Measurements from ENCODE around the gene SLC38A10.
A peak's percentile ranks its signal among the peaks of the same experiment; 100 is the strongest.
"Not testable (repeated sequence)": the region's sequence is repeated elsewhere in the genome, so short reads cannot be mapped to it uniquely, and the experiment has no call there.

Gene SLC38A10

GRCh38 chr17:81314398-81315081 lies 19.4 kb upstream of the SLC38A10 start:
- no peak for DNase-seq
- intact Hi-C loops (cut with DNase I): no loop called here

GRCh38 chr17:81313776-81314397 lies 18.8 kb upstream of the SLC38A10 start:
- DNase-seq: no peak
- intact Hi-C loops (cut with DNase I): no loop called here

DNA sequence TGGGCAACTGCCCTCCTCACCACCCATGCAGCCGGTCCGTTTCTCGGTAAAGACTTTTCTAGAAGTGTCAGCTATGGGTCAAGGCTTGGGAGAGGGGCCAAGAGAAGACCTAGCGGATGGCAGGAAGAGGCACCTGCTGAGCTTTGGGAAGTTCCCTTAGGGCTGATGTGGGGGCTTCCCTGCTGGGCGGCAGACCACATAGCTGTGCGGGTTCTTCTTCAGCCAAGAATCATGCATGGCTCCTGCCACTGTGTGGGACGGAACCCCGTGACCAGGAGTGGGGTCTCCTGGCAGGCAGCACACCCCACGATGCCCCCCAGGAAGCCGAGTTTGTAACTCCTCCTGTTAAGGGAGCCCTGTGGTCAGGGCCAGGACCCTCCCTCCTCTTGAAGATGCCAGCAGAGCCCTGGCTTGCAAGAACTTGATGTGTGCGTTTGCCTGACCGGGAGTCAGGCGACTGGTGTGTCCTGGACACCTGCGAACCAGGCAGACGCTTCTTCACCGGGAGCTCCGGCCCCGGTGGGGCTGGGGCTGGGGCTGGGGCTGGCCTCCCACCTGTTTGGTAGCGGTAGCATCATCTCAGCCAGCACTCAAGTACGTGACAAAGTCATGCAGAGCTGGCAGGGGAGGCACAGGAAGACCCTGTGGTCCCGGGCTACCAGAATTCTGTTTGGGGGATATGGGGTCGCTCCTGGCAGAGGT lies 17.7 kb upstream of the SLC38A10 start:
- intact Hi-C loops (cut with DNase I): no loop called here
- DNase-seq: no peak

DNA sequence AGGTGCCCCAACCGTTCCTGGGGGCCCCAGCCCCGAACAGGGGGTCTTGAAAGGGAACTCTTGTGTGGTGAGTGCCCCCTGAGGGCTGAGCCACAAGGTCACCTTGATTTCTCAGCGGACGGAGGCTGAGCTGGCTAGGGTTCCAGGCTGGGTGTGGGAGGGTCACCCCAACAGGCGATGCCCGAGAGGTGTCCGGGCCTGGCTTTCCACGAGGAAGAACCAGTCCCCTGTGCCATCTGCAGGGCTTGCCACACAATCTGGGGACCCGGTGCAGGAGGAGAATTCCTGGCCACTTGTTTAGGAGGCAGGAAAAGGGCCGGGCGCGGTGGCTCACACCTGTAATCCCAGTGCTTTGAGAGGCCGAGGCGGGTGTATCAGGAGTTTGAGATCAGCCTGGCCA lies 16.8 kb upstream of the SLC38A10 start:
- no peak for DNase-seq
- intact Hi-C loops (cut with DNase I): no loop called here

GRCh38 chr17:81310949-81311550 lies 15.9 kb upstream of the SLC38A10 start:
- intact Hi-C loops (cut with DNase I): no loop called here
- no peak for DNase-seq

- no peak for DNase-seq
- intact Hi-C loops (cut with DNase I): no loop called here
Measured at GRCh38 chr17:81309859-81310839, 15.0 kb upstream of the SLC38A10 start.

DNA sequence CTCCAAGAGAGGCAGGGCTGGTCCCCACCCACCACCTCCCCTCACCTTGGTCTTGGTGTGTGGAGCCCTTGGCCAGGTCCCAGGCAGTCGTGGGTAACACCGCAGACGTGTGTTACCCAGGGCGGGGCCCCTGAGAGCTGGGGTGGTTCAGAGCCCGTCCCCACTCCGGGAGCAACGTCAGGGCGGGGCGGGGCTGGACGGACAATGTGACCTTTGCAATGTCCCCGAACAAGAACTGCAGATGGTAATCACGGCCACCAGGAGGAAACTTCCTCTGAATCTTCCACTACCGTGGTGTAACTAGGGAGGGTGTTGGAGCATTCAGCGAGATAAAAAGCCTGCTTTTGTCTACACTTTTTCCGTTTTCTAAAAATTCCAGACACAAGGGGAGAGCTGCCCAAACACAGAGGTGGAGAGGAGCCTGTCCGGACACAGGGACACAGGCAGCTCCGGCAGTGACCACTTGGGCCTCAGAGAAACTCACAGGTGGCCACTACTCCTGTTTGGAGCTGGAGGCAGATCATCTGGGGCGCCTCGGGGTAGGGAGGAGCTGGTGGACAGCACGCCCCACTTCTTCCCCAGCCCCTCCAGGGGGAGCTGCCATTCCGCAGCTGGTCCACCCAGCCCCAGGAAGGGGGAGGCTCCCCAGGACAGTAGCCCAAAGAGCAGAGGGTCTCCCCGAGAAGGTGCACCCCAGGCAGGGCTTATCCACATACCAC lies 14.2 kb upstream of the SLC38A10 start:
- DNase-seq: peak in 6 of 10 donors; percentile 43 to 91 (median 54)
- intact Hi-C loops (cut with DNase I): no loop called here

- DNase-seq; intact Hi-C loops (cut with DNase I): not testable (repeated sequence)
Measured at GRCh38 chr17:81308784-81309139, 13.7 kb upstream of the SLC38A10 start.

GRCh38 chr17:81307636-81308560 lies 12.8 kb upstream of the SLC38A10 start:
- no peak for DNase-seq
- intact Hi-C loops (cut with DNase I): no loop called here

GRCh38 chr17:81306898-81307510 lies 11.9 kb upstream of the SLC38A10 start:
- no peak for DNase-seq
- intact Hi-C loops (cut with DNase I): no loop called here

DNA sequence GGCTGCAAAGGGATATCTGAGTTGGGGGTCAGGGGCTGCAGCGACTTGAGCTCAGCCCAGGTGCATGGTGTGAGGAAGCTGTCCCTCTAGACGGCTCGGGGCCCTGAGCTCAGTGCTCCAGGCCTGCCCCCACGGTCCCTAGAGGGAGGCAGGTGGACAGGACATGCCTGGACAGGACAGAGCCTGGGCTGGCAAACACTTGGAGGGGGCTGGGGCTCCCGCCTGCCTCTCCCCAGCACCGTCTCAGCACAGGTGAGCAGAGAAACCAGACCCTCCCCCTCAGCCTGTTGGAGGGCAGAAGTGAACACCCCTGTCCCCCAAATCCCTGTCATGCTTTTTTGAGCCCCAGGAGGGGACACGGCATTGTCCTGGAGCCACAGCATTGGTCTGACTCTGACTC lies 11.4 kb upstream of the SLC38A10 start:
- no peak for DNase-seq
- intact Hi-C loops (cut with DNase I): no loop called here

- DNase-seq: no peak
- intact Hi-C loops (cut with DNase I): no loop called here
Measured at GRCh38 chr17:81305051-81305630, 10.0 kb upstream of the SLC38A10 start.

- no peak for DNase-seq
- intact Hi-C loops (cut with DNase I): no loop called here
Measured at GRCh38 chr17:81304196-81305015, 9.3 kb upstream of the SLC38A10 start.

- intact Hi-C loops (cut with DNase I): no loop called here
- no peak for DNase-seq
Measured at GRCh38 chr17:81303385-81303784, 8.3 kb upstream of the SLC38A10 start.

DNA sequence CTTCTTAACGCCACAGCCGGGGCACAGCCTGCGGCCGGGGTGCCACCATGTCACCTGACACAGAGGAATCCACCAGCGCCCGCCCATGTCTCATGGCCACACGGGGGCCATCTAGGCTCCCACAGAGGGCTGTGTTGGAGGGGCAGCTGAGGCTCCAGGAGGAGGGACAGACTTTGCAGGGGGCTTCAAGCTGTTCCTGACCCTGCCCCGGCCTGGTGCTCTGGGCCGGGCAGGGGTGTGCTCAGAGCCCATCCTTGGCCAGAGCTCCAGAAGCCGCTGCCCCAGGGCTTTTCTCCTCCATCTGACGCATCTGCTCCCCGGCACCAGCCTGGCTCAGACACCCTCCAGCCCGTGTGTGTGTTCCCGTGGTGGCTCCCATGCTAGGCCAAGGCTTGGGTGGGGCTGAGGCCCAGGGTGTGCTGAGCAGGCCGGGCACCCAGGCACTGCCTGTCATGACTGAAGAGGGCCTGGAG lies 7.8 kb upstream of the SLC38A10 start:
- no peak for DNase-seq
- intact Hi-C loops (cut with DNase I): no loop called here

DNA sequence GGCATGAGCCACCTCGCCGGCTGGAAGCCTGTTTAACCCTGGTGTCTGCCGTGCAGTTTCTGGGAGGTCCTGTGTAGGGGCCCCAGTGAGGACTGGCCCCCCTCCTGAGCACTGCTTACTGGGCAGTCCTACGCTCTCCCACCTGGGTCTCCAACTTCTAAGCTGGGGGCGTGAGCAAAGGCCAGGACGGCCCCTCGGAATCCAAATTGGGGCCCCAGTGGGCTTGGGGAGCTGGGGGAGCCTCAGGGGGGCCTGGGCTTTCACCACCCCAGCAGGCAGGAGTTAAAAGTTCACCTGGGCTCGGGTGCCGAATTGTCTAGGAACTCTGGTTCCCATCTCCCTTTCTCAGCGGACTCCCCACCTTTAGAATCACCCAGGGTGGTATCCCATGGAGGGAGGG lies 7.2 kb upstream of the SLC38A10 start:
- no peak for DNase-seq
- intact Hi-C loops (cut with DNase I): no loop called here

Data from posterior cingulate gyrus (tissue), 11 donors.